ENCODE results near the gene ARID5A. TPM values are rescaled to one million over a fixed set of nuclear protein-coding genes. Genes with fewer than 3 reads are reported as not detected.

The ARID5A gene
- total and polyA plus RNA-seq, 9 of the 15 experiments (the other 6 are each of a cell fraction or from before 2014, with no cell fraction given) = 0.14 to 12.5 (median 3.0) TPM

GRCh38 chr2:96574364-96574763 is 37.8 kb downstream of the ARID5A start:
- Histone ChIP-seq H3K4me1 (replicated peaks in 1 of 2; ENCODE audit: control insufficient read depth in 2 of 2, insufficient read depth in 2 of 2, low read length in 2 of 2) (no peaks in the 10 kb centered on the region), H3K27ac (ENCODE audit: extremely low read depth, low read depth, low read length) (no peak overlapping the region), H3K9me1 (ENCODE audit: control insufficient read depth, insufficient read depth, low read length) (no peaks in the 10 kb centered on the region), H3K79me2 (ENCODE audit: control insufficient read depth, insufficient read depth, low read length) (no peaks in the 10 kb centered on the region), H3K9me3 (replicated peaks; ENCODE audit: control insufficient read depth, insufficient read depth, low read depth, low read length) (no peaks in the 10 kb centered on the region), H3K4me2 (ENCODE audit: insufficient read depth, low read length) (no peak overlapping the region), H3K36me3 (ENCODE audit: control insufficient read depth, insufficient read depth, low read length) (no peaks in the 10 kb centered on the region), H3K4me3 (no peak overlapping the region), H4K20me1 (replicated peaks; ENCODE audit: control insufficient read depth, insufficient read depth, low read length) (no peaks in the 10 kb centered on the region), H2AFZ (ENCODE audit: low read depth, low read length) (no peak overlapping the region), H3K27me3 (ENCODE audit: control insufficient read depth in 2 of 2, insufficient read depth in 2 of 2, low read length in 2 of 2) (no peaks in the 10 kb centered on the region), H3K9ac (ENCODE audit: insufficient read depth in 1 of 2, low read depth in 2 of 2, low read length in 2 of 2) (no peak overlapping the region)
- DNase-seq (ENCODE audit: extremely low read depth in 1 of 4, low spot score in 3 of 4) (peak in 1 of 4 experiments; percentile 35), ATAC-seq (peak; percentile 47; the same call in 2 of the 3 replicates), FAIRE-seq (no peak)
- intact Hi-C loops (cut with micrococcal nuclease) (no loop called here), in situ Hi-C loops (cut with MboI) (loop anchor here (25.0 kb wide), 1 partner anchor 388 kb away; no protein-coding TSS in a partner anchor)
- 69% methylated on average over 2 of the region's 2 CpGs for WGBS (ENCODE audit: insufficient coverage, low coverage, missing lambda C conversion rate)
- CTCF ChIA-PET (ENCODE audit: low intra/inter-chr PET ratio) = no interaction called here
- POLR2A ChIA-PET = interaction anchor here (1.1 kb wide), 1 partner anchor 9 kb away, joined by 3 read pairs; no protein-coding TSS in a partner anchor
- TF ChIP-seq POU5F1 (IDR thresholded peaks at IDR 0.05; ENCODE audit: borderline replicate concordance, low read depth, low read length, partially characterized antibody) = no peak
- TF ChIP-seq RAD21 (CRISPR knock-in tag; conservative IDR thresholded peaks at IDR 0.05 in 1 of 2, IDR thresholded peaks at IDR 0.05 in 1 of 2) = peak in 1 of 2 experiments; percentile 19; a peak in 2 of 4 replicates
- TF ChIP-seq CTCF (IDR thresholded peaks at IDR 0.05 in 2 of 3, conservative IDR thresholded peaks at IDR 0.05 in 1 of 3; ENCODE audit: insufficient read depth in 2 of 3, low read depth in 1 of 3, low read length in 3 of 3) = 0 out of 6 replicates have a peak, but pooled peaks have one; percentile 18 to 30 (median 21)
- BruUV-seq (replicated peaks) = no TSS peak
